Measurements from ENCODE around the gene BCO2. TPM values are rescaled to one million over a fixed set of nuclear protein-coding genes. Genes with fewer than 3 reads are reported as not detected.
"Not testable (repeated sequence)": the region's sequence is repeated elsewhere in the genome, so short reads cannot be mapped to it uniquely, and the experiment has no call there.

BCO2 gene
- total RNA-seq, 1 experiment from 2014 or later, result not detected

DNA sequence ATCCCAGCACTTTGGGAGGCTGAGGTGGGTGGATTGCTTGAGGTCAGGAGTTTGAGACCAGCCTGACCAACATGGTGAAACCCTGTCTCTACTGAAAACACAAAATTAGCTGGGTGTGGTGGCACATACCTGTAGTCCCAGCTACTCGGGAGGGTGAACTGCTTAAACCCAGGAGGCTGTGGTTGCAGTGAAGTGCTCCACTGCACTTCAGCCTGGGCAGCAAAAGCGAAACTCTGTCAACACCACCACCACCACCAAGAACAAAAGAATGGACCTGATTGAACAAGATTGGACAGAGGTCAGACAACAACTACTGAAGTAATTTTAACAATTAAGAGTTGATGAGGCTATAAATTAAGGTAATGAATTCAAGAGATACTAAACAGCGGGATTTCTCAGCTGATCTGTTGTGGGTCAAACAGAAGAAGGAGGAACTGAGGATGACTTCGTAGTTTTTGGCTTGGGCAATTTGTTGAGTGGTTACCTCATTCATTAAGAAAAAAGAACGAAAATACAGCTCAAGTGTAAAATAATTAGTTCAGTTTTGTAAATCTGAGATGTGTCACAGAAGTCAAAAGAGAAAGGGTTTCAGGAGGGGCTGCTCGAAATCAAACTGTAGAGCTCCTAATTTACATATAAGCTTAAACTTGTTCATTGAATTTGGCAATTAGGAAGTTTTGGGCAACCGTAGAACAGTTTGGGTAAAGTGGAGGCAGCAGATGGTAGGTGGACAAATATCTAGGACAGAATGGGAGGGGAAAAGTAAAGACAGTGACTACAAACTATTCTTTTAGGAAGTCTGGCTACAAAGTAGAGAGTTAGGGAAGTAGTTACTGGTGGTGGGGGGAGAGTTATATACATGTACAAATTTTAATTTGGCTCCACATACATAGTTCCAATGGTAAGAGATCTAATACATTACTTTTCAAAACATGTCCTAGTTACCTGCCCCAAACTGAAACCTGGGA lies 15.9 kb upstream of the BCO2 start:
- DNase-seq (ENCODE audit: unreplicated experiment), result peak; percentile 8
- H3K27me3 Mint-ChIP-seq (ENCODE audit: insufficient read depth, unreplicated experiment), result no peaks in the 10 kb centered on the region
- peak overlapping the region; percentile 87 for H3K27ac Mint-ChIP-seq (ENCODE audit: low read depth, unreplicated experiment)
- peak overlapping the region; percentile 96 for H3K4me3 Mint-ChIP-seq (ENCODE audit: unreplicated experiment)
- no peaks in the 10 kb centered on the region for H3K9me3 Mint-ChIP-seq (ENCODE audit: unreplicated experiment)
- intact Hi-C loops (cut with micrococcal nuclease), result loop anchor here (10.0 kb wide), 1 partner anchor 285 kb away; the partner anchor contains the start of genes ALG9, CFAP68 and FDXACB1
- peaks cover 40% of the 10 kb centered on the region for H3K36me3 Mint-ChIP-seq (ENCODE audit: insufficient read depth, unreplicated experiment)
- ChIA-PET POLR2A (interaction anchor here (0.7 to 6.7 kb wide), 10 partner anchors 12 to 72 kb away, joined by 3 to 73 read pairs (median 4); partner anchors contain the start of genes BCO2, PTS, SDHD and TIMM8B), CTCF (interaction anchor here (0.9 to 1.7 kb wide), 4 partner anchors 10 to 47 kb away, joined by 3 to 8 read pairs (median 4); partner anchors contain the start of gene BCO2)
- peaks cover 53% of the 10 kb centered on the region for H3K4me1 Mint-ChIP-seq (ENCODE audit: insufficient read depth, unreplicated experiment)
- no TSS peak for BruUV-seq (replicated peaks)
- TF ChIP-seq, protein P1, sequence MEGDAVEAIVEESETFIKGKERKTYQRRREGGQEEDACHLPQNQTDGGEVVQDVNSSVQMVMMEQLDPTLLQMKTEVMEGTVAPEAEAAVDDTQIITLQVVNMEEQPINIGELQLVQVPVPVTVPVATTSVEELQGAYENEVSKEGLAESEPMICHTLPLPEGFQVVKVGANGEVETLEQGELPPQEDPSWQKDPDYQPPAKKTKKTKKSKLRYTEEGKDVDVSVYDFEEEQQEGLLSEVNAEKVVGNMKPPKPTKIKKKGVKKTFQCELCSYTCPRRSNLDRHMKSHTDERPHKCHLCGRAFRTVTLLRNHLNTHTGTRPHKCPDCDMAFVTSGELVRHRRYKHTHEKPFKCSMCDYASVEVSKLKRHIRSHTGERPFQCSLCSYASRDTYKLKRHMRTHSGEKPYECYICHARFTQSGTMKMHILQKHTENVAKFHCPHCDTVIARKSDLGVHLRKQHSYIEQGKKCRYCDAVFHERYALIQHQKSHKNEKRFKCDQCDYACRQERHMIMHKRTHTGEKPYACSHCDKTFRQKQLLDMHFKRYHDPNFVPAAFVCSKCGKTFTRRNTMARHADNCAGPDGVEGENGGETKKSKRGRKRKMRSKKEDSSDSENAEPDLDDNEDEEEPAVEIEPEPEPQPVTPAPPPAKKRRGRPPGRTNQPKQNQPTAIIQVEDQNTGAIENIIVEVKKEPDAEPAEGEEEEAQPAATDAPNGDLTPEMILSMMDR (IDR thresholded peaks at IDR 0.05; ENCODE audit: unreplicated experiment), result no peak

DNA sequence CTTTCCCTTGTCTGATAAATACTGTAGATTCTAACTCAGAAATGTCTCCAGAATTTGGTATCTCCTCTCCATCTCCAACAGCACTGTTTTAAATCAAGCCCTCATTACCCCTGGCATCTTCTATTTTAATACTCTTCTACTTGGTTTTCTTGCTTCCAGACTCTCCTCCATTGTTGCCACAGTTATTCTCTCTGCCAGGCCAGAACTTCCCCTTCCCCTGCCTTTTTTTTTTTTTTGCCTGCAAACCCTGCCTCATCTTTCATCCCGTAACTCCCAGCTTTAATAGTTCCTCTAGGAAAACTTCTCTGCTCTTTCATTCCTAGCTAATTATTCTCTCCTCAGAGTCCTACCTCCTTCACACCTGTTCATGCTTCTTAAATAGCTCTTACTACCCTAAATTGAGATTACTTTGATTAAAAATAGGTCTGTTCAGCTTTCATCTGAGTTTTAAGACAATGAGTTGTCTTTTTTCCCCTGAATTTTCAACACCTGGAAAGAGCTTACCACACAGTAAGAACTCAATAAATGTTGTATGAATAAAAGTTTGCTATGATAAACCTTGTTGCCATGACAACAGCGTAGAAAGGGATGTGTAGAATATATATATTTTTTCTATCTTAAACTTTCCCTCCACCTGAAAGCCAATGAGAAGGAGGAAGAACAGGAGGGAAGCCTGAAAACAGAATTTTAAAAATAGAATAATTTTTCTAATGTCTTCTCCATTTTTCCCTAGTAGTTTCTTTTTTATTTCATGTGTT lies 15.0 kb upstream of the BCO2 start:
- BruUV-seq (replicated peaks), result no TSS peak
- ChIA-PET POLR2A (interaction anchor here (0.7 to 6.7 kb wide), 9 partner anchors 12 to 233 kb away, joined by 3 to 73 read pairs (median 4); partner anchors contain the start of genes SDHD and TIMM8B), CTCF (interaction anchor here (0.7 to 1.4 kb wide), 3 partner anchors 46 to 71 kb away, joined by 3 read pairs; no protein-coding TSS in a partner anchor)
- no peaks in the 10 kb centered on the region for H3K9me3 Mint-ChIP-seq (ENCODE audit: unreplicated experiment)
- DNase-seq (ENCODE audit: unreplicated experiment), result no peak
- peaks cover 53% of the 10 kb centered on the region for H3K4me1 Mint-ChIP-seq (ENCODE audit: insufficient read depth, unreplicated experiment)
- peak overlapping the region; percentile 87 for H3K27ac Mint-ChIP-seq (ENCODE audit: low read depth, unreplicated experiment)
- TF ChIP-seq, protein P1 (IDR thresholded peaks at IDR 0.05; ENCODE audit: unreplicated experiment), result no peak
- peaks cover 40% of the 10 kb centered on the region for H3K36me3 Mint-ChIP-seq (ENCODE audit: insufficient read depth, unreplicated experiment)
- intact Hi-C loops (cut with micrococcal nuclease), result loop anchor here (10.0 kb wide), 1 partner anchor 285 kb away; the partner anchor contains the start of genes ALG9, CFAP68 and FDXACB1
- H3K27me3 Mint-ChIP-seq (ENCODE audit: insufficient read depth, unreplicated experiment), result no peaks in the 10 kb centered on the region
- peak overlapping the region; percentile 96 for H3K4me3 Mint-ChIP-seq (ENCODE audit: unreplicated experiment)

DNA sequence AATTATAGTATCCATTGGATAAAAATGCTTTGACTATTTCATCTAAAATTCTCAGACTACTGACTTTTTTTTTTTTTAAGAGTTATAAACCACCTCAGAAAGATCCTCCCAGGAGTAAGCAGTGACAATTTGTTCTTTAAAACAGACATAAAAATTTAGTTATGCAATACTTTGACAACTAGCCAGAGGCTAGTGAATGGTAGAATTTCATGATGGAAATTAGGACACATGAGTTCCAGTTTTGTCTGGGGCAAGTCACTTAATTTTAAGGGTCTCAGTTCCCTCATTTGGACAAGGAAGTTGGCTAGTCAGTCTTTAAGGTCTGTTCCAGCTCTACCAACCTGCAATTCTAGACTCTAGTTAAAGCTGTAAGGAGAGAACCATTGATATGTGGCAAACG lies 14.3 kb upstream of the BCO2 start:
- Mint-ChIP-seq H3K4me1 (ENCODE audit: insufficient read depth, unreplicated experiment) (peaks cover 50% of the 10 kb centered on the region), H3K27me3 (ENCODE audit: insufficient read depth, unreplicated experiment) (no peaks in the 10 kb centered on the region), H3K36me3 (ENCODE audit: insufficient read depth, unreplicated experiment) (peaks cover 40% of the 10 kb centered on the region), H3K4me3 (ENCODE audit: unreplicated experiment) (peak overlapping the region; percentile 96), H3K9me3 (ENCODE audit: unreplicated experiment) (no peaks in the 10 kb centered on the region), H3K27ac (ENCODE audit: low read depth, unreplicated experiment) (peak overlapping the region; percentile 87)
- peak; percentile 54 for DNase-seq (ENCODE audit: unreplicated experiment)
- BruUV-seq (replicated peaks), result no TSS peak
- ChIA-PET CTCF (interaction anchor here (0.7 to 1.1 kb wide), 3 partner anchors 47 to 119 kb away, joined by 3 read pairs; no protein-coding TSS in a partner anchor), POLR2A (interaction anchor here (0.7 to 6.7 kb wide), 5 partner anchors 34 to 234 kb away, joined by 3 to 73 read pairs (median 4); partner anchors contain the start of genes SDHD and TIMM8B)
- intact Hi-C loops (cut with micrococcal nuclease), result loop anchor here (10.0 kb wide), 1 partner anchor 286 kb away; the partner anchor contains the start of genes ALG9, CFAP68 and FDXACB1
- TF ChIP-seq, protein P1 (IDR thresholded peaks at IDR 0.05; ENCODE audit: unreplicated experiment), result no peak

DNA sequence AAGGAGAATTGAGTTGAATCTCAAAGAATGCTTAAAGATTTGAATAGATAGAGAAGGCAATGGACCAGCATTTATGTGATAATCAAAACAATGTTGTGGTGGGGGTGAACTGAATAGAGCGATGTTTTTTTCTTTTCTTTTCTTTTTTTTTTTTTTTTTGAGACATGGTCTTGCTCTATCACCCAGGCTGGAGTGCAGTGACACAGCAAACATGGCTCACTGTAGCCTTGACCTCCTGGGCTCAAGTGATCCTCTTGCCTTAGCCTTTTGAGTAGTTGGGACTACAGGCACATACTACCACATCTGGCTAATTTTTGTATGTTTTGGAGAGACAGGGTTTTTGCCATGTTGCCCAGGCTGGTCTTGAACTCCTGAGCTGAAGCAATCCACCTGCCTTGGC lies 13.1 kb upstream of the BCO2 start:
- Mint-ChIP-seq H3K4me3 (ENCODE audit: unreplicated experiment) (peak overlapping the region; percentile 96), H3K36me3 (ENCODE audit: insufficient read depth, unreplicated experiment) (peaks cover 38% of the 10 kb centered on the region), H3K27ac (ENCODE audit: low read depth, unreplicated experiment) (peak overlapping the region; percentile 97), H3K4me1 (ENCODE audit: insufficient read depth, unreplicated experiment) (peaks cover 61% of the 10 kb centered on the region)
- not testable (repeated sequence) for DNase-seq (ENCODE audit: unreplicated experiment); H3K9me3 Mint-ChIP-seq (ENCODE audit: unreplicated experiment); BruUV-seq (replicated peaks); H3K27me3 Mint-ChIP-seq (ENCODE audit: insufficient read depth, unreplicated experiment)
- intact Hi-C loops (cut with micrococcal nuclease), result loop anchor here (10.0 kb wide), 1 partner anchor 287 kb away; the partner anchor contains the start of genes ALG9, CFAP68 and FDXACB1
- POLR2A ChIA-PET, result interaction anchor here (1.0 to 3.9 kb wide), 14 partner anchors 8 to 88 kb away, joined by 3 to 68 read pairs (median 9); partner anchors contain the start of genes BCO2, NKAPD1, PIH1D2 and PTS
- CTCF ChIA-PET, result interaction anchor here (0.6 to 1.1 kb wide), 4 partner anchors 9 to 43 kb away, joined by 3 to 6 read pairs (median 4); no protein-coding TSS in a partner anchor
